Measurements from ENCODE around the gene RNF181.
A peak's percentile ranks its signal among the peaks of the same experiment; 100 is the strongest.
"Not testable (repeated sequence)": the region's sequence is repeated elsewhere in the genome, so short reads cannot be mapped to it uniquely, and the experiment has no call there.

Gene RNF181

DNA sequence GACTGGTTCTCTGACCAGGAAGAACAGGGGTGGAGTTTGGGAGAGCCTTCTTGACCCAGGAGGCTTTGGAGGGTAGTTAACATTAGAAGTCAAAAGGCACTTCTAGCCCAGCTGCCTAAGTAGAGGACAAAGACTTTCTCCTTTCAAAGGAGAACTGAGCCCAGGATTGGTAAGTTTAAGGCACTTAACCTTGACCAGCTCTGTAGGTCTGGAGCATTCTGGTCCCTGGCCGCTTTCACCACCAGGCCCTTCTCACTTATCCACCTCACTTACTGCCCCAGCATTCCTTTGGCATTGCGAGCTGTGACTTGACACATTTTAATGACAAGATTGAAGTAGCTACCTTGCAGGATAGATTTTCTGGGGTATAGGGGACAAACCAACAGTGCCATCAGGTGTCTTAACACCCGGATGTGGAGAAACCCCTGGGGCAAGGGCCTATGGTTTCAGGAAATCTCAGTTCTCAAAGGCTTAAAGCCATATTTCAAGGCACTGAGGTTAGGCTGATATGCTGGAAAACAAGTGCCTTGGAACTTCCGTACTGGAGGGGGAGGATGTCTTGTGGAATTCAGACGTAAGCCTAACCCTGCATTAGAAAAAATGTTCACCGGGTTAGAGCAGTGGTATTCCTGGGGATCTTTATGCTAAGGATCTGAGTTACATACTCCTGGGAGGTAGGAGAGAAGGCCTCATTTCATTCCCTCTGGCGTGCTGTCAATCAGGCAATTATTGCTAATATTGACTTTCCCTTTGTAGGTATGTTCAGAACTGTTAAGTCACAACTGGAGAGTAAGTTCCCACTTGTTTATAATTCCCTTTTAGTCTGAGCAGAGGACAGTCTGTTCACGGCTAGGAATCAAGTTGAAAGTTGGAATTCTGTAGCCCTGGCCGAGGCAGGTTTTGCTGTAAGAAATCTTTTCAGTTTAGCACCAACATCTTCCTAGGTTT is 12.0 kb downstream of the RNF181 start:
- no peak for ATAC-seq (replicated peaks)
- H3K4me1 Mint-ChIP-seq = peaks cover 24 to 52% of the 10 kb centered on the region in 2 donors
- no peaks in the 10 kb centered on the region for H3K9me3 Mint-ChIP-seq
- H3K36me3 Mint-ChIP-seq = peaks cover 19 to 30% of the 10 kb centered on the region in 2 donors
- peak overlapping the region; percentile 44 for H3K27ac Mint-ChIP-seq
- no peak overlapping the region for H3K4me3 Mint-ChIP-seq
- no peaks in the 10 kb centered on the region for H3K27me3 Mint-ChIP-seq
- no peak for DNase-seq

- H3K27me3 Mint-ChIP-seq = no peaks in the 10 kb centered on the region
- ATAC-seq (replicated peaks) (peak in 1 of 2 donors; percentile 14), DNase-seq (no peak)
- H3K9me3 Mint-ChIP-seq = no peaks in the 10 kb centered on the region
- peak overlapping the region; percentile 86 to 100 for H3K4me3 Mint-ChIP-seq
- peaks cover 10 to 49% of the 10 kb centered on the region in 2 donors for H3K4me1 Mint-ChIP-seq
- peaks cover 15 to 20% of the 10 kb centered on the region in 2 donors for H3K36me3 Mint-ChIP-seq
- H3K27ac Mint-ChIP-seq = peak overlapping the region; percentile 98
Observed at GRCh38 chr2:85611217-85611704, 15.7 kb downstream of the RNF181 start.

DNA sequence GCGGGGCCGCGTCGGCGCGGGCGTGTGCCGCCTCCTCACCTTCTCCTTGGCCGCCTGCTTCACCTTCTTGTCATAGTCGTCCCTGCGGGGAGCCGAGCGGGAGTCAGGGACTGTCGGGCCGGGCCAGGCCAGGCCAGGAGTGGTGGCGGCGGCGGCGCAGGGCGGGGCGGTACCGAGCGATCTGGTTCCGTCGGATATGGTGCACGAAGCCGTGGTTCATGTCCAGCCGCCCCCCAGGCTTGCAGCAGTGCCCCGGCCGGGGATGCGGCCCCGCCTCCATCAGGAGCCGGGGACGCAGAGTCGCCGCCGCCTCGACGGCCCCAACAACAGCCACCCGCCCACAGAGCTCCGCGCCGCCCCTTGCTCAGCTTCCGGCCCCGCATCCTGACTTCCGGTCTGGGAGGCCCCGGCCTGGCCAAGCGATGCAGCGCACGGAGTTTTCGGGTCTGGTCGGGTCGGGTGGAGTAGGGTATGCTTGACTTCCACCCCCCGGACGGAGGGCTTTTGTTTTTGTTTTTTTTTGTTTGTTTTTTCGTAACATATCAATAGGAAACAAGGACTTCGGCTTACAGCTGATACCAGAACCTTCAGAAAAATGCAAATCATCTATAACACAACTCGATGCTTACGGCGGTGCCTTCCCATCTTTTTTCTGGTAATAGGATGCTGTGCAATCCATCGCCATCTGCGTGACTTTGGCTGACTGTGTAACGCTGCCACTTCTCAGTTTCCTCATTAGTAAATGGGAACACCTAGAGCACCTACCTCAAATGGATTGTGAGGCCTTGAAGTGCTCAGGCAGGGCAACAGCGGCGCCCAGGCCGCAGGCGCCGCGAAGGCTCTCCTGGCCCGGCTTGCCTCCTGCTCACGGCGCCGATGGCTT is 16.4 kb downstream of the RNF181 start, which contains the start of gene C2orf68:
TSS of gene C2orf68 (minus strand) at position 362 of the 883 bp plus-strand sequence. CDS start at position 280, 82 bp downstream.
- peak; percentile 78 to 82 for ATAC-seq (replicated peaks)
- Mint-ChIP-seq H3K9me3 (no peaks in the 10 kb centered on the region), H3K36me3 (peaks cover 15 to 20% of the 10 kb centered on the region in 2 donors), H3K4me3 (peak within 1 kb of the TSS; percentile 86 to 100), H3K27ac (peak within 1 kb of the TSS; percentile 98), H3K4me1 (peaks cover 10 to 44% of the 10 kb centered on the region in 2 donors), H3K27me3 (no peaks in the 10 kb centered on the region)
- DNase-seq = peak; percentile 88

DNA sequence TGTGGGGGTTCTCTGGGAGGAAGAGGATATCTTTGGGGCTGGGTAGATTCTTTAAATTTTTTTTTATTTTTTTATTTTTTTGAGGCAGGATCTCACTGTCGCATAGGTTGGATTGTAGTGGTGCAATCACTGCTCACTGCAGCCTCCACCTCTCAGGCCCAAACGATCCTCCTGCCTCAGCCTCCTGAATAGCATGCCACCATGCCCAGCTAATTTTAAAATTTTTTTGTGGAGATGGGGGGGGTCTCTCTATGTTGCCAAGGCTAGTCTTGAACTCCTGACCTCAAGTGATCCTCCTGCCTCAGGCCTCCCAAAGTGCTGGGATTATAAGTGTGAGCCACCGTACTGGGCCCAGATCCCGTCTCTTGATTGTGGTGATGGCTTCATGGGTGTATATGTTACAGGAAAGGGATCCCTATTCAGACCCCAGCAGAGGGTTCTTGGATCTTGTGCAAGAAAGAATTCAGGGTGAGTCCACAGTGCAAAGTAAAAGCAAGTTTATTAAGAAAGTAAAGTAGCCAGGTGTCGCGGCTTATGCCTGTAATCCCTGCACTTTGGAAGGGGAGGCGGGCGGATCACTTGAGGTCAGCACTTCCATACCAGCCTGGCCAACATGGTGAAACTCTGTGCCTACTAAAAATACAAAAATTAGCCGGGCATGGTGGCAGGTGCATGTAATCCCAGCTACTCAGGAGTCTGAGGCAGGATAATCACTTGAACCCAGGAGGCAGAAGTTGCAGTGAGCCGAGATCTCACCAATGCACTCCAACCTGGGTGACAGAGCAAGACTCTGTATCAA is 18.4 kb downstream of the RNF181 start:
- Mint-ChIP-seq H3K27me3 (no peaks in the 10 kb centered on the region), H3K4me1 (peaks cover 6 to 37% of the 10 kb centered on the region in 2 donors), H3K9me3 (no peaks in the 10 kb centered on the region), H3K27ac (no peak overlapping the region), H3K4me3 (no peak overlapping the region), H3K36me3 (peaks cover 5 to 10% of the 10 kb centered on the region in 2 donors)
- DNase-seq (no peak), ATAC-seq (replicated peaks) (no peak)

GRCh38 chr2:85614757-85615156 is 19.2 kb downstream of the RNF181 start:
- H3K9me3 Mint-ChIP-seq; ATAC-seq (replicated peaks); H3K4me3 Mint-ChIP-seq; H3K27me3 Mint-ChIP-seq; DNase-seq; H3K27ac Mint-ChIP-seq: not testable (repeated sequence)
- H3K36me3 Mint-ChIP-seq = peaks cover 0 to 10% of the 10 kb centered on the region in 2 donors
- peaks cover 2 to 32% of the 10 kb centered on the region in 2 donors for H3K4me1 Mint-ChIP-seq

GRCh38 chr2:85615413-85615728 is 19.8 kb downstream of the RNF181 start:
- ATAC-seq (replicated peaks) = no peak
- H3K27ac Mint-ChIP-seq = peak overlapping the region; percentile 98
- no peaks in the 10 kb centered on the region for H3K27me3 Mint-ChIP-seq
- H3K36me3 Mint-ChIP-seq = peaks cover 0 to 10% of the 10 kb centered on the region in 2 donors
- peak overlapping the region in 1 of 2 donors; percentile 95 for H3K4me3 Mint-ChIP-seq
- no peaks in the 10 kb centered on the region for H3K9me3 Mint-ChIP-seq
- H3K4me1 Mint-ChIP-seq = peaks cover 2 to 26% of the 10 kb centered on the region in 2 donors
- no peak for DNase-seq

DNA sequence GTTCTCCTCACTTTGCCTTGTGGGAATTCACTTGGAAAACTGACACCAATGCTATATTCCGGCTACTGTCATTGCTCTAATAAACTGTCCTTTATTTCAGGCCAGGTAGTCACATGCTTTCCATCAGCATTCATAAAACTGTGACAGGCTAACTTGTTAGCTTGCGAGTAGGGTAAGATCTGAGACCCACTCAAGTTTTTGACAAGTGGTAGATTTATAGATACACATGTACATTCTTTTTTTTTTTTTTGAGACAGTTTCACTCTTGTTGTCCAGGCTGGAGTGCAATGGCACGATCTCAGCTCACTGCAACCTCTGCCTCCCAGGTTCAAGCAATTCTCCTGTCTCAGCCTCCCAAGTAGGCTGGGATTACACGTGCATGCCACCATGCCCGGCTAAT is 22.2 kb downstream of the RNF181 start:
- peaks cover 4 to 14% of the 10 kb centered on the region in 2 donors for H3K36me3 Mint-ChIP-seq

DNA sequence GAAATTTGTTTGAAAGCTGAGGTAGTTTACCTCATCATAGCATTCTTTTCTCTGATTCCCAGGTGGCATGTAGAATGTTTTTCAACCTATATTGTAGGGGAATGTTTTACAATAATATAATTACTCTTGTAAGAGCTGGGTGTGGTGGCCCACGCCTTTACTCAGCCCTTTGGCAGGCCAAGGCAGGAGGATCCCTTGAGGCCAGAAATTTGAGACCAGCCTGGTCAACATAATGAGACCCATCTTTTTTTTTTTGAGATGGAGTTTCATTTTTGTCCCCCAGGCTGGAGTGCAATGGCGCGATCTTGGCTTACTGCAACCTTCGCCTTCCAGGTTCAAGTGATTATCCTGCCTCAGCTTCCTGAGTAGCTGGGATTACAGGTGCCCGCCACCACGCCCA is 24.1 kb downstream of the RNF181 start:
- no peak for ATAC-seq (replicated peaks)
- H3K27ac Mint-ChIP-seq = no peak overlapping the region
- peaks cover 2 to 15% of the 10 kb centered on the region in 2 donors for H3K4me1 Mint-ChIP-seq
- H3K36me3 Mint-ChIP-seq = peaks cover 14 to 27% of the 10 kb centered on the region in 2 donors
- H3K4me3 Mint-ChIP-seq = no peak overlapping the region
- no peaks in the 10 kb centered on the region for H3K27me3 Mint-ChIP-seq
- no peaks in the 10 kb centered on the region for H3K9me3 Mint-ChIP-seq
- no peak for DNase-seq

More for the DNA sequence above, 22.2 kb downstream of the RNF181 start:
- DNase-seq; H3K4me3 Mint-ChIP-seq; H3K9me3 Mint-ChIP-seq; H3K27me3 Mint-ChIP-seq; ATAC-seq (replicated peaks); H3K27ac Mint-ChIP-seq: not testable (repeated sequence)
- H3K4me1 Mint-ChIP-seq = peaks cover 2 to 16% of the 10 kb centered on the region in 2 donors

DNA sequence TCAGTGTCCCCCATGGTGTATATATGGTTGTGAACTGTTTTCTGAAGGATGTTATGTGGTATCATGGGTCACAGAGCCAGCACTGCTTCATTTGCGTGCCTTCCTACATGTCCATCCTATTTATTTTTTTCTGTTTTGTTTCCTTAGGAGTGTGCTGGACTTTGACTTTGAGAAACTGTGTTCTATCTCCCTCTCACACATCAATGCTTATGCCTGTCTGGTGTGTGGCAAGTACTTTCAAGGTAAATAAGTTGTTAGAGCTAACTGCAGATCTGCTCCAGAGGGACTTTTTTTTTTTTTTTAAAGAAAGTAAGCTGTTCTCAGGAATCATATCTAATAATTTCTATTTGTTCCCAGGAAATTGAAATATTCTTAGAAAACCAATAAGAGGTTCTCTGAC is 25.8 kb downstream of the RNF181 start:
- Mint-ChIP-seq H3K27me3 (no peaks in the 10 kb centered on the region), H3K4me1 (peaks cover 2 to 8% of the 10 kb centered on the region in 2 donors), H3K27ac (no peak overlapping the region), H3K36me3 (peaks cover 15 to 37% of the 10 kb centered on the region in 2 donors), H3K9me3 (no peaks in the 10 kb centered on the region), H3K4me3 (no peak overlapping the region)
- ATAC-seq (replicated peaks) (no peak), DNase-seq (no peak)

DNA sequence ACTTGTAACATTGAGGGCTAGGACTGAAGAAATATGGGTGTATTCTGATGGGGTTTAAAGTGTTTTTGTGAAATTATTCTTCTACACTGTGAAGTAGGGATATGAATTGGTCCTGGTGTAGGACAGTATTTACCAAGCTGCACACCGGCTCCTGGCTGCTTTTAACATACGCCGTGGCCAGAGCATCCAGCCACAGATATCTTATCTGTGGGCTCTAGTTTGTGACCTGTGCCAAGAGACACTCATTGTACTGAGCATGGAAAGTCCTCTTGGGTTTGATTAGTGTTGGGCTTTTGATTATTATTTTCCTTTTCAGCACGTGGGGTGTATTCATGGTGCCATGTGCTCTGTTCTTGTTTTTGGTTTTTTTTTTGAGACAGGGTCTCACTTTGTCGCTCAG is 28.4 kb downstream of the RNF181 start:
- Mint-ChIP-seq H3K36me3 (peaks cover 29 to 45% of the 10 kb centered on the region in 2 donors), H3K27ac (no peak overlapping the region)

DNA sequence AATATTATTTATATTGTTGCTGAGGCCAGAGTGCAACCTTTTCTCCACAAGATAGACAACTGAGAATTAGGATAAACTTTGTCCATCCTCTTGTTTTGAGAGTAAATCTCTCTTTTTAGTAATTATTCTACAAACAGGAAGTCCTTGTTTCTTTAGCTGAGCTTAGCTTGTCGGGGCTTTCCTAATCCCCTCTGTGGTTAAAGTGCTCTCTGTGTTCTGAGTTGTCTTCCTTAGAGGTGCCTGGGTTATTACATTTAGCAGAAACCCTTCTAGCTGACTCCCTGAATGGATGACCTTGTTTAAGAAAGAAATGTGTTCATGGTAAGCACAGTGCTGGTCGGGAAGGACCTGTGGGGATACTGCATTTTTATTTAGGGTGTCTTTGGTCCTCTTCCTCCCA is 33.1 kb downstream of the RNF181 start:
- Mint-ChIP-seq H3K36me3 (peaks cover 41 to 52% of the 10 kb centered on the region in 2 donors), H3K27me3 (no peaks in the 10 kb centered on the region), H3K9me3 (no peaks in the 10 kb centered on the region), H3K4me1 (peaks cover 6 to 11% of the 10 kb centered on the region in 2 donors), H3K4me3 (no peak overlapping the region), H3K27ac (peak overlapping the region; percentile 42)
- no peak for DNase-seq
- peak; percentile 83 to 98 for ATAC-seq (replicated peaks)

More for the DNA sequence above, 28.4 kb downstream of the RNF181 start:
- no peaks in the 10 kb centered on the region for H3K9me3 Mint-ChIP-seq
- ATAC-seq (replicated peaks) = no peak
- peaks cover 3 to 11% of the 10 kb centered on the region in 2 donors for H3K4me1 Mint-ChIP-seq
- DNase-seq = no peak
- H3K4me3 Mint-ChIP-seq = no peak overlapping the region
- H3K27me3 Mint-ChIP-seq = no peaks in the 10 kb centered on the region

DNA sequence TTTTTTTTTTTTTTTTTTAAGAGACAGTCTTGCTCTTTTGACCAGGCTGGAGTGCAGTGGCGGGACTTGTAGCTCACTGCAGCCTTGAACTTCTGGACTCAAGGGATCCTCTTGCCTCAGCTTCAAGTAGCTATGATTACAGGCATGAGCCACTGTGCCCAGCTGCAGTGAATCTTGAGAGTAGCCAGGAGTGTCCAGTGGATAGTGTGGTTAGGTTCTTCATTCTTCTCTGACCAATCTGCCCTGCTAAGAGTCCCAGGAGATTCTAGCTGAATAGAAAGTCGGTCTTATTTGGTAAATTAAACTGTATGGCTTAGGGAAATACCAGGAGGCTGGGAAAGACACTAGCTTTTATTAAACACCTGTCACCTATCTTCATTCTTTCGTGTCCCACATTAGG is 35.8 kb downstream of the RNF181 start:
- no peaks in the 10 kb centered on the region for H3K9me3 Mint-ChIP-seq
- H3K27ac Mint-ChIP-seq = no peak overlapping the region
- H3K4me3 Mint-ChIP-seq = no peak overlapping the region
- no peak for DNase-seq
- H3K27me3 Mint-ChIP-seq = no peaks in the 10 kb centered on the region
- peaks cover 10 to 21% of the 10 kb centered on the region in 2 donors for H3K4me1 Mint-ChIP-seq
- no peak for ATAC-seq (replicated peaks)
- peaks cover 46 to 52% of the 10 kb centered on the region in 2 donors for H3K36me3 Mint-ChIP-seq

DNA sequence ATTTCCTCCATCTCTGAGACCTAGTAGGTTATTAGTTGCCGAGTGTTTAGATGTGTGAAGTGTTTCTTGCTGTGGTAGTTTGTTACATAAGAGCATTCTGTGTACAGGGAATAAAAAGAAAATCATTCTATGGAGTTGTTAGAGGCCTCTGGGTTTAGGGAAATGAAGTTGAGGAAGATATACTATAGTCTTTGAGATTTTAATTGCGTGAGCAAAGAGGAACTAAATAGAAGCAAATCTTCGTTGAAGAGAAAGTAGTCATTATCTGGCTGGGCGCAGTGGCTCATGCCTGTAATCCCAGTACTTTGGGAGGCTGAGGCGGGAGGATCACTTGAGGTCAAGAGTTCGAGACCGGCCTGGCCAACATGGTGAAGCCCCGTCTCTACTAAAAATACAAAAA is 39.5 kb downstream of the RNF181 start:
- H3K4me1 Mint-ChIP-seq = peaks cover 12 to 18% of the 10 kb centered on the region in 2 donors
- H3K27ac Mint-ChIP-seq = no peak overlapping the region
- no peak overlapping the region for H3K4me3 Mint-ChIP-seq
- no peaks in the 10 kb centered on the region for H3K27me3 Mint-ChIP-seq
- DNase-seq = no peak
- H3K36me3 Mint-ChIP-seq = peaks cover 45 to 62% of the 10 kb centered on the region in 2 donors
- H3K9me3 Mint-ChIP-seq = no peaks in the 10 kb centered on the region
- ATAC-seq (replicated peaks) = no peak
